HuH-7 (cell line): Measurements from ENCODE around the gene NAGPA.
"Not testable (repeated sequence)": the region's sequence is repeated elsewhere in the genome, so short reads cannot be mapped to it uniquely, and the experiment has no call there.

ENCODE experiments used
- DNase-seq: peaks from one replicate; pipeline ENCODE4 v3.0.0; 2011; ENCODE audit warnings: low spot score

Gene NAGPA, protein sequence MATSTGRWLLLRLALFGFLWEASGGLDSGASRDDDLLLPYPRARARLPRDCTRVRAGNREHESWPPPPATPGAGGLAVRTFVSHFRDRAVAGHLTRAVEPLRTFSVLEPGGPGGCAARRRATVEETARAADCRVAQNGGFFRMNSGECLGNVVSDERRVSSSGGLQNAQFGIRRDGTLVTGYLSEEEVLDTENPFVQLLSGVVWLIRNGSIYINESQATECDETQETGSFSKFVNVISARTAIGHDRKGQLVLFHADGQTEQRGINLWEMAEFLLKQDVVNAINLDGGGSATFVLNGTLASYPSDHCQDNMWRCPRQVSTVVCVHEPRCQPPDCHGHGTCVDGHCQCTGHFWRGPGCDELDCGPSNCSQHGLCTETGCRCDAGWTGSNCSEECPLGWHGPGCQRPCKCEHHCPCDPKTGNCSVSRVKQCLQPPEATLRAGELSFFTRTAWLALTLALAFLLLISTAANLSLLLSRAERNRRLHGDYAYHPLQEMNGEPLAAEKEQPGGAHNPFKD

DNA sequence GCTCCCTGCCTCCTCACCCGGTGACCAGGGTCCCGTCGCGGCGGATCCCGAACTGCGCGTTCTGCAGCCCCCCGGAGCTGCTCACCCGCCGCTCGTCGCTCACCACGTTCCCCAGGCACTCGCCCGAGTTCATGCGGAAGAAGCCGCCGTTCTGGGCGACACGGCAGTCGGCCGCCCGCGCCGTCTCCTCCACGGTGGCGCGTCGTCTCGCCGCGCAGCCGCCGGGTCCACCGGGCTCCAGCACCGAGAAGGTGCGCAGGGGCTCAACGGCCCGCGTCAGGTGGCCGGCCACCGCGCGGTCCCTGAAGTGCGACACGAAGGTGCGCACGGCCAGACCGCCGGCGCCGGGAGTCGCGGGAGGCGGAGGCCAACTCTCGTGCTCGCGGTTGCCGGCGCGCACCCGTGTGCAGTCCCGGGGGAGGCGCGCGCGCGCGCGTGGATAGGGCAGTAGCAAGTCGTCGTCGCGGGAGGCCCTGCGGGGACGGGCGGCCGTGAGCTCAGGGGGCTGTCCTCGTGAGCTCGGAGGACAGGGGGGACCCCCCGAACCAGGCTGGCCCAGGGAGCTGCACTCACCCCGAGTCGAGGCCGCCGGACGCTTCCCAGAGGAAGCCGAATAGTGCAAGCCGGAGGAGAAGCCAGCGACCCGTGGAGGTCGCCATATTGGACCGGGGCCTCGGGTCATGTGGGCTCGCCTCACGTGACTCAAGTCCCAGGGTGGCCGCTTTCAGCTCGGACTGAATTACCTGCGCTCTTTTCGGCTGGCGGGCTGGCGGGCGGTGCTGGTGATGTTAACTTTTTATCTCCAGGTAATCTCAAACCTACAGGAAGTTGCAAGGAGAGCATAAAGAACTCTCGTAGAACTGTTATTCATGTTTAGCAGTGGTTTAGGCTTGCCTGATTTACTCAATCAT is at the start of gene NAGPA:
NAGPA (minus strand) TSS at position 680 of the 911 bp plus-strand sequence; CDS start at position 659, 21 bp downstream.
- DNase-seq = peak; percentile 88

DNA sequence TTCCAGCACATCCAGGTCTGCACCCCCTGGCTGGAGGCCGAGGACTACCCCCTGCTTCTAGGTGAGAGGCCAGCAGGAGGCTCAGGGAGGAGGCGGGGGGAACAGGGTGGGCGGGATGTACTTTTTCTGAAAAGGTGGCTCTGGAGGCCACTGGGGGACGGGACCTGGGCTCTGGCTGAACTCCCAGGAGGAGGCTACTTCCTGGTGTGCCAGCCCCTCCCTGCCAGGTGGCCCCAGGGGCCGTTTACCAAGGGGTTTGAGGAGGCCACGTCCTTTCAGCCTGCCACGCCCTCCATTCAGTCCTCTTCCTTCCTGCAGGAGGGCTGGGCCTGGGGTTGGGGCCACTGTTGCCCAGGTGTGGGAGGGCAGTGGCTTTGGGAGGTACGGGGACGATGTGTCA is 47.3 kb upstream of the NAGPA start:
- DNase-seq = not testable (repeated sequence)

DNA sequence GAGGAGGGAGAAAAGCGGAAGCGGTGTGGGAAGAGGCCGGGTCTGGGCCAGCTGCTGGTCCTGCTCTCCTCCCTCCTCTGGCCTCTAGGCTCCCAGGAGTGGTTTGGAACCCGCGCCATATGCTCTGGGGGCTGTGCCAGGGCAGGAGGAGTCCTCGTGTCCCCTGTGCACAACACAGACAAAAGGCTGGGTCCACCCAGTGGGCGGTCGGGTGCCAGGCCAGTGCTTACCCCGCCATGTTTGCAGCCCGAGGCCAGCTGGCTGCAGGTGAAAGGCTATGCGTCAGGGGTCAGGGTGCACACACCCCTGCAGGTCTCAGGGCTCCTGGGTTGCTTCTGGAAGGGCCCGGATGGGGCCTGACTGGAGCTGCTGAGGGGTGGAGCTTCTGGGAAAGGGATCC is 46.7 kb upstream of the NAGPA start:
- DNase-seq = not testable (repeated sequence)

DNA sequence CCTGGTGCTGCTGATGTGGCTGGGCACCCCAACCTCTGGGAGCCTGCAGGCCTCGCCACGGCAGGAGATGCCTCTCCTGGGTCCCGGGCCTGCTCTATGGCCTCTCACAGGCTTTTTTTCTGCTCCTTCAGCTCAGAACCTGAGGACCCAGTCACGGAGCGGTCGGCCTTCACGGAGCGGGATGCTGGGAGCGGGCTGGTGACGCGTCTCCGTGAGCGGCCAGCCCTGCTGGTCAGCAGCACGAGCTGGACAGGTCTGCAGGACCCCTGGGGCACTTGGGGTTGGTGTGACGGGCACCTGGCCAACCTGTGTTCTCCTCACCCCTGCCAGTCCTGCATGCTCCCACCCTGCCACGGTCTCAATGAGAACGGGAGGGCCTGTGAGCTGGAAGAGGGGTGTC is 44.9 kb upstream of the NAGPA start:
- DNase-seq = no peak

DNA sequence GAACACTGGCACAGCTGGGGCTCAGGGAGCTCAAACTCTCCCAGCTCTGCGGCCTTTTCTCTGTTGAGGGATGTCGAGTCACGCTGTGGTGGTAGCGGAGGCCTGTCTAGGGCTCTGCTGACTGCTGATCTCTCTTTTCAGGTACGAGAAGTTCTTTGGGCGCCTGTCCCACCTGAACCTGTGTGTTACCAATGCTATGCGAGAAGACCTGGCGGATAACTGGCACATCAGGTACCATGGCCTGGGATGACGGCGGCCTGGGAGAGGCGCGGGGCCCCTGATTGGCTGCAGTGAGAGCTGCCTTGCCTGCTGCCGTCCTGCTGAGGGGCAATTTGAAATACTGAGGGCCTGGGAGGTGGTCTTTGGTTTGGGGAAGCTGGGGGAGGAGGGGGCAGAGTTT is 43.6 kb upstream of the NAGPA start:
- no peak for DNase-seq

DNA sequence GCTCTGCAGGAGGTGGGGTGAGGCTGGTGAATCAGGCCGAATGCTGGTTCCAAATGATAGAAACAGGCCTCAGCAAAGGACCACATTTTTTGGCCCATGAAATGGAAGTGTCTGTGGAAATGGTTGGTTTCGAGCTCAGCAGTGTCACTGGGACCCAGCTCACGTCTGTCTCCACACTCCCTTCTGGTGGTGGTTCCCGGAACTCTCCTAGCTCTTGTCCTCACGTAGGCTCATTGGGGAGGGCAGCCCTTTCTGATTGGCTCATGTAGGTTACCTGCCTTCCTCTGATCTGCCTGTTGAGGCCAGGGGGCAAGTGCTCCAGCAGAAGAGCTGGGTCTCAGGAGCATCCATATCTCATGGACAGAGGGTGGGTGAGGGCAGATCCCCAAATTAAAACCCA is 41.9 kb upstream of the NAGPA start:
- DNase-seq = no peak

DNA sequence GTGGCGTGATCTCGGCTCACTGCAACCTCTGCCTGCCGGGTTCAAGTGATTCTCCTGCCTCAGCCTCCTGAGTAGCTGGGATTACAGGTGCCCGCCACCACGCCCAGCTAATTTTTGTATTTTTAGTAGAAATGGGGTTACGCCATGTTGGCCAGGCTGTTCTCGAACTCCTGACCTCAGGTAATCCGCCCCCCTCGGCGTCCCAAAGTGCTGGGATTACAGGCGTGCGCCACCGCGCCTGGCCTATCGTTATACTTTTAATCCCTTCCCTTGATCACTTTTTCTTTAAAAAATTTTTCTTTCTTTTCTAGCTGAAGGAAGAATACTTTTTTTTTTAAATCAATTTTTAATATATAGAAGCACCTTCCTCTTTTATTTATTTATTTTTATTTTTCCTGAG is 40.0 kb upstream of the NAGPA start:
- DNase-seq = not testable (repeated sequence)

DNA sequence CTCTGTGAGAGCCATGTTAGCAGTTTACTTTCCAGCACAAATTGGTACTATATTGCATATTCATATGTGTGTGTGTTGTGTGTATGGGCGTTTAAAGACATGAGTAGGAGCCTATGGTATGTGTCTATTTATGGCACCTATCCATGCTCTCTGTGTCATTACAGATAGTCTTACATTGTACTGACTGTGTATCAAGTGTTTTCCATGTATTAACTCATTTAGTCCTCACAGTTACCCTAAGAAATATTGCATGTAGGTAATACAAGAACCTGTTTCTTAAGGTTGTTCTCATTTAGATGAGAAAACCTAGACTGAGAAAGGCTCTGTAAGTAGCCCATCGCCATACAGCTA is 39.5 kb upstream of the NAGPA start:
- no peak for DNase-seq

DNA sequence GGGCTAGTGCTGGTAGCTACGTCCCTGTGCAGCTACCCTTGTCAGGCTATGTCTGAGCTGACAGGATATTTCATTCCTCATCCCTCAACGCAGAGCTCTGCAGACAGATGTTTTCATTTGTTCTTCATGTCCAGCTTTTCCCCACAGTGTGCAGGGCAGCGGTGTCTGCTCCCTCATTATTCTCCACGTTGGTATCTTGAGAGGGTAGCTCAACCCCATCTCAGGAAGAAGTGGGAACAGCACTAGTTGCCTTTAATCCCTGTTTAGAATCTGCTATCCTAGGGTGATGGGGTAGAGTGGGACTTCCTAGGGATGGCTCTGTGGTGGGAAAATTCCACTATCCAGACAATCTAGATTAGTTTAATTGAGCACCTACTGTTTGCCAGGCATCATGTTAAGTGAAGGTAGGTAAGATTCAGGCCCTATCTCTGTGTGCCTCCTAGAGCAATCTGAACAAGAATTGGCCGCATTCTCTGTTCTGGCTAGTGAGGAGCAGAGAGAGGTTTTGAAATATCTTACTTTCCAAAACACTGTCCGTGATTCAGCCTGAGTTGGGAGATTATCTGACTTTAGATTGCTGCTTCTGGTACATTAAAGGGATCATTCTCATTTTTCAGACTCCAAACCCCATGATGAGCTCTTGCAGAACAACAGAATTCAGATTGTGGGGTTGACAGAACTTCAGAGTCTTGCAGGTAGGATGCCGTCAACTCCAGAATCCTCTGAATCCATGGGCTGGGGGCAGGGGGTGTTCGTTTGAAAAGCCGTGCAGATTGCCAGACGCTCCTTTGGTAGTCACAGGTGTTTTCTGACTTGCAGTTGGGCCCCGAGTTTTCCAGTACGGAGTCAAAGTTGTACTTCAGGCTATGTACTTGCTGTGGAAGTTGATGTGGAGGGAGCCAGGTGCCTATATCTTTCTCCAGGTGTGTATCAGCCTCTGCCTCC is 38.9 kb upstream of the NAGPA start:
- DNase-seq = no peak

DNA sequence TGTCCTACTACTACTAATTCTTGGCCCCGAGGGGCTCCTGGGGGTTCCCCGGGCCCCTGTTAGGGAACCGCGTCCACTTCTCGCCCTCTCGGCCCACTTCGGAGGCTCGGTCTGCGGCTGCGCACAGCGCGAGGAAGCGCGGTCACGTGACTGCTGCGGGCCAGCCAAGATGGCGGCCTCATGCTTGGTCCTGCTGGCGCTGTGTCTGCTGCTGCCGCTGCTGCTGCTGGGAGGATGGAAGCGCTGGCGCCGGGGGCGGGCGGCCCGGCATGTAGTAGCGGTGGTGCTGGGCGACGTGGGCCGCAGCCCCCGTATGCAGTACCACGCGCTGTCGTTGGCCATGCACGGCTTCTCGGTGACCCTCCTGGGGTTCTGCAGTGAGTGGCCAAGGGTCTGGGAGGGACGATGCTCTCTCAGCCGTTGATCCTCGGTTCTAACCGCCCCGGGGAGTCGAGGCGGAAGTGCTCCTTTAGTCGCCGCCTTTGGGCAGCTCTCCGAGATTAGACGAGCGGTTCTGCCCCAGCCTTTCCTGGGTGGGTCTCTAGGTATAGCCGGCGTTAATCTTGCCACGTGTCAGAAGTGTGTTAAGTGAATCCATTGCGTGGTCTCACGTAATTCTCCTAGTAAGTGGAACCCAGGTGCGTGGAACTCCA is 38.1 kb upstream of the NAGPA start, which contains the start of gene ALG1:
ALG1 (plus strand) TSS at position 163 of the 653 bp plus-strand sequence; CDS start at position 170, 7 bp downstream.
- DNase-seq = peak; percentile 91

DNA sequence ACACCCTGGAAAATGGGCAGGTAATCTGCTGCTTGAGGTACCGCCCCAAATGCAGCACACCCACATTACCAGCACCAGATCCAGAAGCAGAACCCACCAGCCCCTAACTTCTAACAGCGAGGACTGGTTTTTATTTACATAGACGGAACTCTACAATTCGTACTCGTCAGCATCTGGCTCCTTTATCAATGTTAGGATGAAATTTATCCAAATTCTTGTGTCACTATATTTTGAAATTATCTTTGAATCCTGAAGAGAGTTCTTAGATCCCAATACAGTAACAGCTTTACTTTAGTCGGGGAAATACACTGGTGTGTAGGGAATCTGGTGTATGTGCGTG is 37.6 kb upstream of the NAGPA start:
- DNase-seq = no peak

DNA sequence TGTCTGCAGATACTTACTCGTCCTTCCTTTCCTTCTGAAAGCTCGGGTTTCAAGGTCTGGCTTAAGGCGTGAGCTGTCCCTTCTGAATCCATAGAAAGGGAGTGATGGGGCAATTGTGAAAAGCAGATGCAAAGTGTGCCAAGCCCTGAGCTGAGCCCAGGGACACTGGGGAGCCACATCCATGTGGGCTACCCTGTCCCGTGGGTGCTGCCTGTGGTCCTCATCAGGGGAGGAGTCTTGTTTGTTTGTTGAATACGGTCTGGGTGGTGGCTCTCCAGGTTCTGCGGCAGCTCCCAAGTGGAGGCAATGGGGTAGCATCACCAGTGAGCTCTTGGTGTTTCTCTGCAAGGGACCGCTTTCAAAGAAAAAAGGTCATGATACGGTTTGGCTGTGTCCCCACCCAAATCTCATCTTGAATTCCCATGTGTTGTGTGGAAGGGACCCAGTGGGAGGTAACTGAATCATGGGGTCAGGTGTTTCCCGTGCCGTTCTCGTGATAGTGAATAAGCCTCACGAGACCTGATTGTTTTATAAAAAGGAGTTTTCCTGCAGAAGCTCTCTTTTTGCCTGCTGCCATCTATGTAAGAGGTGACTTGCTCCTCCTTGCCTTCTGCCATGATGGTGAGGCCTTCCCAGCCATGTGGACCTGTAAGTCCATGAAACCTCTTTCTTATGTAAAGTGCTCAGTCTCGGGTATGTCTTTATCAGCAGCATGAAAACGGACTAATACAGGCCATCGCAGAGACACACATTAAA is 36.9 kb upstream of the NAGPA start:
- no peak for DNase-seq

DNA sequence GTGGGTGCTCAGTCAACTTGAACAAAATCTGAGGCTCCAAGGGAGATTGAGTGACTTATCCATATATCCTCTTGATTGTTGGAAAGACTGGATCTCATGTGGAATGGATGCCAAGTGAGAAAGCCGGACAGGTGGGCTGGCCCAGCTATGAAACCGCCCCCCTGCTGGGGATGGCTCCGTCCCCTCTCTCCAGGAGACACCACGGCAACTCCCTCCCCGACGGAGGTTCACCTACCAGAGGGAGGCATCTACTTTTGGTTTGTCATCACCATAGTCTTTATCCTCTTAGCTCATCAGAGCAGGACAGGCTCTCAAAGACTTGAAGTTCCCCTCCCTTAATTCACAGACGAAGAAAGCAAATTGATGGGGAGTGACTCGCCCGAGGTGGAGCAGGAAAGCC is 36.1 kb upstream of the NAGPA start:
- no peak for DNase-seq

DNA sequence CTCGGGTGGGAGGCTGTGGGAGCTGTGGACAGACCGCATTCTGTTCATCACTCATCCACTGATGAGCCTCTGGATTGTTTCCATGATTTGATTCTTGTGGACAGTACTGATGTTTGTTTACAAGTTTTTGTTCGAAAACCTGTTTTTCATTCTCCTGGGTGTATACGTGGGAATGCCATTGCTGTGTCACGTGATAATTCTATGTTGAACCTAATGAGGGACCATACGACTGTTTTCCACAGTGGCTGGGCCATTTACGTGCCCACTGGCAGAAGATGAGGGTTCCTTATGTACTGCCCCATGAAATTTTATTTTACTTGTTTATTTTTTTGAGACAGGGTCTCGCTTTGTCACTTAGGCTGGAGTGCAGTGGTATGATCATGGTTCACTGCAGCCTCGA is 35.3 kb upstream of the NAGPA start:
- DNase-seq = no peak

DNA sequence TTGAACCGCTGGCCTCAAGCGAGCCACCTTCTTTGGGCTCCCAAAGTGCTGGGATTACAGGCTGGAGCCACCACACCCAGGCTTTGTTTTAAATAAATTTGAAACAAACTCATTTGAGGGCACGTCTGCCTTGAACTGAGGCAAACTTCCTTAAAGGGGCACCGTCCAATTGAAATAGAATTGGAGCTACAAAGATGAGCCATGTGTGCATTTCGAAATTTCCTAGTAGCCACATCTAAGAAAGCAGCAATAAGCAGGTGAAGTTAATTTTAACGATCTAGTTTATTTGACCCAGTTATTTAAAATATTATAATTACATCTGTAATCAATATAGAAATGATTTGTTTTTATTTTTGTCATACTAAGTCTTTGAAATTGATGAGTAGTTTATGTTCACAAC is 32.8 kb upstream of the NAGPA start:
- no peak for DNase-seq

DNA sequence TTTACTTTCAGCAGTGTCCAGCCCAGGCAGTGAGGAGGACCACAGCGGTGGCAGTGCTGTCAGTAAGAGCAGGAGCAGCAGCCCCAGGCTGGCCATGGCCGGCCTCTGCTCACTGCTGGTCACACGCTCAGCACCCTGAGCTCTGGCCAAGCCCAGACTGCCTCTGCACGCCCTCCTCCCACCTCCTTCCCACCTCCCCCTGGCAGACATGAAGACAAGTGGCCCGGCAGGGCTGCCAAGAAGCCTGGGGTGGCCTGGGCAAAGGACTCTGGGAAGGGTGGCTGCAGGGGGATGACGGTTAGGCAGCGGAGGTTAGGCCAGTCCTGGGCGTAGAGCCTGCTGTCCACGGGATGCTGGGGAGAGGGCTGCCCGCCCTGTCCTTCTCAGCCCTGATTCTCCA is 32.1 kb upstream of the NAGPA start, which contains the start of gene C16orf89:
C16orf89 (minus strand) TSS at position 144 of the 400 bp plus-strand sequence; CDS start at position 96, 48 bp downstream.
- DNase-seq = no peak

DNA sequence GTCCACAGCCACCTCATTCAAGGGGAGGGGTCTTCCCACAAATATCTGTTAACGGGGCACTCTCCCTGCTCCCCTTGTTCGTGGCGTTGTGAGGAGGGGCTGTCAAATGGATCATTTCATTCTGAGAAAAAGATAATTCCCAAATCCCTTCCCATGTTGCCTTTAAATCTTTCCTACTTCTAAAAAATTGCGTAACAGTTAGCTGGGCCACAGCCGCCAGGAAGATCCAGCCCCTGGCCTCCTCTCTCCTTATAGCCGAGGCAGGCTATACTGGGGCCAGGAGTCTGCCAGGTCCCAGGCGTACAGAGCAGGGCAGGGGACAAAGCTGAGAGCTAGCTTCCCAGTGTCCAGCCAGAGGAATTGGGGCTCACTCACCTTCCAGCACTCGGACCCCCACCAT is 31.6 kb upstream of the NAGPA start:
- no peak for DNase-seq

DNA sequence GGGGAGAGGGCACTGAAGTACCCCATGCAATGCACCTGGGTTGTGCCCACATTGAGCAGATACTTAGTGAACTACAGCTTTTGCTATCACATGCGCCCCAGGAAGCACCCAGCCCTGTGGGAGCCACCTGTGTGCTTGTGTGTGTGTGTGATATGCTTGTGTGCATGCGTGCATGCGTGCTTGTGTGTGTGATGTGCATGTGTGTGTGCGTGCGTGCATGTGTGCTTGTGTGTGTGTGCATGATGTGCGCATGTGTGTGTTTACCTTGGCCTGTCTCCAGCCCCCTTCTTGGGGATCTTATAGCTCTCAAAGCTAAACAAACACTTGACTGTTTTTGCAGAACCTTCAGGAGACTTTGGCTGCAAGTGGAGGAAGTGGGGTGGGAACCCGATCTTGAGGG is 31.2 kb upstream of the NAGPA start:
- no peak for DNase-seq

DNA sequence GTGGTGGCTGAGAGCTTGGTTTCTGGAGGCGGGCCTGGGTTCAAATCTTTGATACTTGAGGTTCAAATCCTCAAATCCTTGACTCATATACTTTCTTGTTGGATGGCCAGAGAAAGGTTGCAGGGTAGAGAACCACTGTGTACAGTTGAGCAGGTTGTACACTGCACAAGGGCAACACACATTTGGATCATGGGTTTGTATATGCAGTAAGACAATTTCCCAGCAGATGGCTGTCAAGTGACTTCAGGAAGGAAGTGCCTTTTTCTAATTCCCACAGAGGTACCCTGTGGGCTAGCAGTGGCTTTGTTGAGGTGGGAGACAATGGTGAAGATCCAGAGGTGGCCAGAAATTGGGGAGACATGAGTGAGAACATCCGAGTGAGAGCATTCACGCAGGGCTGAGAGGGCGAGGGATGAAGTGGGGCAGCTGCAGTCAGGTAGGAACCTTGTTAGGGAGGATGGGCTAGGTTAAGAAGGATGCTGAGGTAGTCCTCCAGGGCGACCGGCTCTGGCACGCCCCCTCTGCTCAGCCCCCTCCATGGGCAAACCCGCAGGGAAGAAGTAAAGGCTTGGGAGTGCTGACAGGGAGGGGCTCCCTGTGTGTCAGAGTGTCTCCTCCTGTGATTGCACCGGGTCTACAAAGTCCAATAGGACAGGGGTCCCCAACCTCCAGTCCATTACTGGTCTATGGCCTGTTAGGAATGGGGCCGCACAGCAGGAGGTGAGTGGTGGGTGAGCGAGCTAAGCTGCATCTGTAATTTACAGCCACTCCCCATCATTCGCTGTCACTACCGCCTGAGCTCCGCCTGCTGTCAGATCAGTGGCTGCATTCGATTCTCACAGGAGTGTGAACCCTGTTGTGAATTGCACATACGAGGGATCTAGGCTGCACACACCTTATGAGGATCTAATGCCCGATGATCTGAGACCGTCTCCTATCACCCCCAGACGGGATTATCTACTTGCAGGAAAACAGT is 29.3 kb upstream of the NAGPA start:
- DNase-seq = no peak
